Right lobe of liver (tissue), 4 donors: ENCODE data around the gene ASPSCR1.

Experiments
- POLR2A ChIP-seq: fragments of 450-650 bp; IDR thresholded peaks from one replicate; pipeline ENCODE4 v1.6.1; 2017; ENCODE audit warnings: antibody characterized with exemption, mild to moderate bottlenecking
- TF ChIP-seq, protein P1 (sequence below), 4 donors: fragments of 200-600 bp in 3 of 4; fragments of 450-650 bp in 1 of 4; IDR thresholded peaks; one replicate each; pipeline versions ENCODE4 v1.5.1 to v1.8.0; 2016 to 2022; ENCODE audit warnings: antibody characterized with exemption in 4 of 4, mild to moderate bottlenecking in 2 of 4
- donor health status: DM: no; HTN: no; CAD: no.
- donor health status: DM: no; HTN: no; CAD: no.
- donor health status: DM: no; HTN: yes; CAD: no.

DNA sequence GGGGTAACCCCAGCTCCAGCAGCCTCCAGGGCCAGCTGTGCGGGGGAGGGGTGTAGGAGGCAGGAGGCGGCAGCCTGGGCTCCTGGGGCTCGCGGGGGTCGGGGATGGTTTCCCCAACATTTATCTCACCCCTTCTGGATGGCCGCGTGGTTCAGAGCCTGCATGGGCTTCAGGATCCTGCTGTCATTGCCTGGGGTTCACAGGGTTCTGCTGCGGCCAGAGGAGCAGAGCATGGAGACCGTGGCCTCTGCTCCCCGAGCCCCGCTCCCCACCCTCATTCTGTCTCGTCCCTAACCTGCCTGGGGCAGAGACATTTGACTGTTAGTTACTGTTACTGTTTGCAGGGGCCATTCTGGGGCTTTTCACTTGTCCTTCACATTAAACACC lies 35.3 kb upstream of the ASPSCR1 start:
- TF ChIP-seq, protein P1, sequence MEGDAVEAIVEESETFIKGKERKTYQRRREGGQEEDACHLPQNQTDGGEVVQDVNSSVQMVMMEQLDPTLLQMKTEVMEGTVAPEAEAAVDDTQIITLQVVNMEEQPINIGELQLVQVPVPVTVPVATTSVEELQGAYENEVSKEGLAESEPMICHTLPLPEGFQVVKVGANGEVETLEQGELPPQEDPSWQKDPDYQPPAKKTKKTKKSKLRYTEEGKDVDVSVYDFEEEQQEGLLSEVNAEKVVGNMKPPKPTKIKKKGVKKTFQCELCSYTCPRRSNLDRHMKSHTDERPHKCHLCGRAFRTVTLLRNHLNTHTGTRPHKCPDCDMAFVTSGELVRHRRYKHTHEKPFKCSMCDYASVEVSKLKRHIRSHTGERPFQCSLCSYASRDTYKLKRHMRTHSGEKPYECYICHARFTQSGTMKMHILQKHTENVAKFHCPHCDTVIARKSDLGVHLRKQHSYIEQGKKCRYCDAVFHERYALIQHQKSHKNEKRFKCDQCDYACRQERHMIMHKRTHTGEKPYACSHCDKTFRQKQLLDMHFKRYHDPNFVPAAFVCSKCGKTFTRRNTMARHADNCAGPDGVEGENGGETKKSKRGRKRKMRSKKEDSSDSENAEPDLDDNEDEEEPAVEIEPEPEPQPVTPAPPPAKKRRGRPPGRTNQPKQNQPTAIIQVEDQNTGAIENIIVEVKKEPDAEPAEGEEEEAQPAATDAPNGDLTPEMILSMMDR (IDR thresholded peaks at IDR 0.05): no peak
- TF ChIP-seq POLR2A: no peak
